Small intestine (tissue), 7 donors: ENCODE results near the gene ZNF778. TPM values are rescaled to one million over a fixed set of nuclear protein-coding genes. Genes with fewer than 3 reads are reported as not detected.

Experiments
- DNase-seq, 2 donors: peaks; one replicate each; pipeline versions ENCODE4 v3.0.0 to v3.0.0-alpha.2; 2013
- FAIRE-seq: peaks from 2 replicates; lab custom pipeline; 2012; peaks lifted over from hg19 to GRCh38; lab: Jason Lieb, UNC
- H3K27ac ChIP-seq, 3 donors: one replicate each; pipeline ENCODE4 v1.5.1; 2013; ENCODE audit warnings: low read length in 2 of 3, mild to moderate bottlenecking in 2 of 3, control low read depth in 1 of 3, inconsistent platforms in 1 of 3, low read depth in 1 of 3, moderate library complexity in 1 of 3
- H3K27me3 ChIP-seq, 3 donors: one replicate each; pipeline ENCODE4 v1.6.1; 2013; ENCODE audit warnings: low read length in 3 of 3, inconsistent platforms in 1 of 3; ENCODE audit not compliant: control insufficient read depth in 3 of 3, insufficient read depth in 3 of 3
- H3K36me3 ChIP-seq, 3 donors: one replicate each; pipeline ENCODE4 v1.6.1; 2013; ENCODE audit warnings: low read length in 3 of 3, inconsistent platforms in 1 of 3, low read depth in 1 of 3, mild to moderate bottlenecking in 1 of 3, moderate library complexity in 1 of 3; ENCODE audit not compliant: control insufficient read depth in 3 of 3, insufficient read depth in 2 of 3
- H3K4me1 ChIP-seq, 3 donors: one replicate each; pipeline ENCODE4 v1.6.1; 2013; ENCODE audit warnings: low read length in 2 of 3, inconsistent platforms in 1 of 3, low read depth in 1 of 3, mild to moderate bottlenecking in 1 of 3, moderate library complexity in 1 of 3; ENCODE audit not compliant: control insufficient read depth in 3 of 3, insufficient read depth in 2 of 3
- H3K4me3 ChIP-seq, 3 donors: one replicate each; pipeline ENCODE4 v1.5.1; 2013; ENCODE audit warnings: low read length in 3 of 3, control low read depth in 1 of 3, inconsistent platforms in 1 of 3, low read depth in 1 of 3, mild to moderate bottlenecking in 1 of 3, moderate library complexity in 1 of 3
- H3K9me3 ChIP-seq, 2 donors: one replicate each; pipeline ENCODE4 v1.6.1; 2013; ENCODE audit warnings: low read depth in 1 of 2, low read length in 1 of 2; ENCODE audit not compliant: control insufficient read depth in 2 of 2, insufficient read depth in 1 of 2
- WGBS, 3 donors: extraction: QIAGEN DNeasy Blood & Tissue Kit; methylation state at CpG; one replicate each; pipeline ENCODE4 v1.1.7; 2013; 5-methylcytosine and 5-hydroxymethylcytosine counted together
- polyA plus RNA-seq, 4 donors: library from polyadenylated mRNA; stranded (reverse) in 3 of 4; unstranded in 1 of 4; fragments of 200-250 nt in 3 of 4; fragments of 120-200 nt in 1 of 4; gene quantifications; one replicate each; pipeline versions ENCODE4 v1.2.1 to v1.2.3, GENCODE V29; 2013
- donor health status: healthy with polysubstance abuse.
- donor health status: control.
- donor health status: control.
- donor health status: Bipolar disorder and iron deficiency.
- donor health status: healthy.

Gene ZNF778
- polyA plus RNA-seq, 4 donors = 0.89 to 3.2 (median 1.2) TPM

- WGBS, 3 donors = 83 to 91% (median 86%) methylated on average over 12 to 13 of the region's 13 CpGs
- Histone ChIP-seq H3K36me3 (no peaks in the 10 kb centered on the region), H3K4me1 (peaks cover 4 to 13% (median 7%) of the 10 kb centered on the region in 3 donors), H3K27me3 (peaks cover 15 to 30% (median 21%) of the 10 kb centered on the region in 3 donors), H3K4me3 (no peak overlapping the region), H3K9me3 (no peaks in the 10 kb centered on the region), H3K27ac (no peak overlapping the region)
- DNase-seq = no peak
- no peak for FAIRE-seq
Measured at GRCh38 chr16:89197033-89197632, 20.4 kb upstream of the ZNF778 start.

DNA sequence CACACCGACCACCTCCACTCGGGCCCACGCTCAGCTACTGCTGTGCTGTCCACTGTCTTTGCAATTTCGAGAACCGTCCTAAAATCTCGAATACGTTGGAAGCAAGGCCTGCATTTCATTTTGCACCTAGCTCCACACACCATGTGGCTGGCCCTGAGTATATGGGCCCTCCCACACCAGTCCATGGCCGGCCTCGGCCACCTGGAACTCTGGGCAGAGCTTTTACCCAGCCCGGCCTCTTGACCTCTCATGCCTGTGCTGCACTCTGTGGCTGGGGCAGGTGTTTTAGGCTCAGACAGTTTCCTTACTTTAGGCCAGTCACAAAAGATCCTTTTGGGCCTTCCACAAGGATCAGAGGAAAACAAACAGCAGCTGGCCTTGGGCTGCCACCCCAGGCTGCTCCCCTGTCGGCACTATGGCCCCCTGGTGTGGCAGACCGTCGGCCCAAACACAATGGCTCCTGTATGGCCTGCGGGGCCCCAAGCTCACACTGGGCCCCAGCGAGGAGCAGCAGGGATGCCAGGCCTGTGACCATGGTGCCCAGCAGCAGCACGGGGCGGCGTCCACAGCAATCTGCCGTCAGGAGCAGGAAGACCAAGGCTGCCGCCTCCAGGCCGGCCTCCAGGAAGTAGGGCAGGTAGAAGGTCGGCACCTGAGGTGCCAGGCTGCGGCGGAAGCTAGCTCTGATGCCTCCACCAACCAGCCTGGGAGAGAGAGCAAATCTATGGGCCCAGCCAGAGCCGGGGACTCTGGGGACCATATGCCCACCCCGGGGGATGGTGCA lies 19.7 kb upstream of the ZNF778 start:
- Histone ChIP-seq H3K36me3 (no peaks in the 10 kb centered on the region), H3K27ac (no peak overlapping the region), H3K27me3 (peaks cover 15 to 37% (median 26%) of the 10 kb centered on the region in 3 donors), H3K4me3 (no peak overlapping the region), H3K4me1 (peaks cover 4 to 13% (median 7%) of the 10 kb centered on the region in 3 donors), H3K9me3 (peaks cover 0 to 5% of the 10 kb centered on the region in 2 donors)
- no peak for DNase-seq
- FAIRE-seq = no peak
- WGBS, 3 donors = 81 to 86% (median 85%) methylated on average over 24 to 26 of the region's 26 CpGs

DNA sequence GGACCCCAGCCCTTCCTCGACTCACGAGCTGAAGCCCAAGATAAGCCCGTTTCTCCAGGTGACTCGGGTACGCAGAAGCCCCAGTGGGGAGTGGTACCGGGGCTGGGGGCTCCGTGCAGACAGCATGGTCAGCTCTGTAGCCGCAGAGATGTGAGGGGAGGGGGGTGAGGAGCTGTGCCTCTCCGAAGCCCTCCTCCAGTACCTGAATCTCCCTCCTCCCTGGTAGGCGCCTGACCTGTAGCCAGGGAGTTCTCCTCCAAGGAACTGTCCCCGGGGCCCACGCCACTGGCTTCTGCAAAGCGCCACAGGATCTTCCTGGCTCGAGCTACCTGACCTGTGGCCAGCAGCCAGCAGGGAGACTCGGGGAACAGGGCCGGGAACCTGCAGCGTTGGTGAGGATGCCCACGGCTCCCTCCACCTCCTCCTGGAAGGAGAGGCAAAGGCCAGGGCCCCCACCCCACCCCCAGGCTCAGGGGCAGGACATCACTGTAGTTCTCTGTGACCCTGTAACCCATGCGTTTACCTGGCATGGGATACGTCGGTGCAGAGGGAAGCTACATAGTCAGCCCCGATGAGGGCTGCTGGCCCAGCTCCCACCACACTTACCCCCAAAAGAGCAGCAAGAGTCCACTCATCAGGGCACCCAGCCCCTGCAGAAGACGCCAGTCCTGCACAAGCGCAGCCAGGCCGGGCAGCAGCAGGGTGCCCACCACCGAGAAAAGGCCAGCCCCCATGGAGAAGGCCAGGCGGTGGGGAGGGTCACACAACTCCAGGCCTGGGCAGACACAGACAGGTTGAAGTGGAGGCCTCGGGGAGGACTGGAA lies 18.9 kb upstream of the ZNF778 start:
- DNase-seq = no peak
- H3K4me3 ChIP-seq = no peak overlapping the region
- H3K27ac ChIP-seq = no peak overlapping the region
- H3K27me3 ChIP-seq = peaks cover 15 to 37% (median 26%) of the 10 kb centered on the region in 3 donors
- peaks cover 0 to 9% of the 10 kb centered on the region in 2 donors for H3K9me3 ChIP-seq
- 81 to 86% (median 83%) methylated on average over 28 of the region's 28 CpGs for WGBS, 3 donors
- H3K4me1 ChIP-seq = peaks cover 4 to 13% (median 7%) of the 10 kb centered on the region in 3 donors
- no peak for FAIRE-seq
- H3K36me3 ChIP-seq = no peaks in the 10 kb centered on the region

DNA sequence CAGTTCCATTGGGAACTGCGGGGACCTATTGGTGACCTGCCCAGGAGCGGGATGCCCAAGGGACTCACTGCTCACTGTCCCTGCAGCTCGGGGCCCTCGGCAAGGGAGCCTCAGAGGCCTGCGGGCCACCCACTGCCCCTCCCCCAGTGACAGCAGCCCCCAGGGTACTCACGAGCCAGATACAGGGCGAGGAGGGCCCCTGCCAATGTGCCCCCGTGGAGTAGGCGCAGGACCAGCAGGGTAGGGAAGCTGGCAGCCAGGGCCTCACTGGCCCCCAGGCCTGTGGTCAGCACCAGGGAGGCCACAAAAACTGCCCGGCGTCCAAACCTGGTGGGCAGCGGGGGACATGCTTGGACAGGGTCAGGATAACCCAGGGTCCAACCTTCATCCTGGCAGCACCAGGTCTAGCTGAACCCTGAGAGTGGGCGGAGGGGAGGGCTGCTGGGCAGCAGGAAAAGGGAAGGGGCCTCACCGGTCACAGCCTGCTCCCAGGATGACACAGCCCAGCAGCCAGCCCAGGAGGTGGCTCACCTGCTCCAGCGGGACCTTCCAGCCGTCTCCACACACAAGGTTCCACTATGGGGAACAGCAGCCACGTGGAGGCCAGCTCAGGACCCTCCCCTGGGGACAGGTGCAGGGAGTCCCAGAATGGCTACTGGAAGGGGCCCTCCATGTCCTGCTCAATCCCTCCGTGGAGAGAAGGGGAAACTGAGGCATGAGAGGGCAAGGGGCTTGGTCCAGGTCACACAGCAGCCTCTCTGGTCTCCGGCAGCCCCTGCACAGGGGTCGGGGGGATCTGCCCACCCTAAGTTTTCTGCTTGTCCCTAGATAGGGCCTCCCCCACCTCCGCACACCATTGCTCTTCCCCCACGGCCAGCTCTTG lies 18.0 kb upstream of the ZNF778 start:
- WGBS, 3 donors = 59 to 78% (median 71%) methylated on average over 20 to 22 of the region's 22 CpGs
- no peaks in the 10 kb centered on the region for H3K36me3 ChIP-seq
- H3K27ac ChIP-seq = no peak overlapping the region
- H3K9me3 ChIP-seq = peaks cover 0 to 9% of the 10 kb centered on the region in 2 donors
- DNase-seq (no peak), FAIRE-seq (no peak)
- H3K4me3 ChIP-seq = no peak overlapping the region
- peaks cover 11 to 37% (median 26%) of the 10 kb centered on the region in 3 donors for H3K27me3 ChIP-seq
- H3K4me1 ChIP-seq = peaks cover 4 to 13% (median 7%) of the 10 kb centered on the region in 3 donors

DNA sequence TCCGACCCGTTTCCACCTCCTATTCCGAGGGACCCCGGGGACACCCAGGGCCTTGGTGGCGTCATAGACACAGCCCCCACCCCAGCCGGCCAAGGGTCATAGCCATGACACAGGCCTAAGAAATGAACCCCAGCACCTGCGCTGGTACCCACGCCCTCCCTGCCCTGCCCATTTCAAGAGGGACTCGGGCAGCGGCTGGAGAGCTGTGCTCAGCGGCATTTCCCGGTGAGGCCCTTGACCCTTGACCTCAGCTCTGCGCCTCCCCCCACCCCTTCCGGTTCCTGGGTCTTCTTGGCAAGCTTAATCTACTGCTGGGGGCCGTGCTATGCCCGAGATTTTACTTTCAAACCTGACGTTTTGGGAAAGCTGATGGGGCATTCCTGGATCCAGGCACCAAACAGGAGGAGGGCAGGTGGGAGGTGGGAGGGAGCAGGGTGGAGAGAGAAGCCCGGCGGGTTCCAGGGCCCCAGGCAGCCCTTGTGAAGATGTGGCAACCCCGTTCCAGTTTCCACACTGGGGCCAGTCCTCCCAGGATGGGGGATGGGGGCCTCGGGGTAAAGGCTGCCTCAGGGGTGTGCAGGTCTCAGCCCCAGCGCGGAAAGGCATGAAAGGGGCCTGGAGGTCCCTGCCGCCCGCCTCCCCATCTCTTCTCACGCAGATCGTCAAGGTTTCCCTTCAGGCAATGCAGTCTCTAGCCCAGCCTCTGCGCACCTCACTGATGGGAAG lies 17.2 kb upstream of the ZNF778 start, which contains the start of gene SLC22A31:
TSS of gene SLC22A31 (minus strand) at position 414 of the 726 bp plus-strand sequence. CDS start at position 378, 36 bp downstream.
- peaks cover 11 to 37% (median 26%) of the 10 kb centered on the region in 3 donors for H3K27me3 ChIP-seq
- FAIRE-seq (no peak), DNase-seq (no peak)
- H3K27ac ChIP-seq = no peak within 1 kb of the TSS
- peaks cover 4 to 13% (median 7%) of the 10 kb centered on the region in 3 donors for H3K4me1 ChIP-seq
- peaks cover 0 to 9% of the 10 kb centered on the region in 2 donors for H3K9me3 ChIP-seq
- no peaks in the 10 kb centered on the region for H3K36me3 ChIP-seq
- WGBS, 3 donors = 1 to 17% (median 16%) methylated on average over 25 to 28 of the region's 28 CpGs
- H3K4me3 ChIP-seq = peak within 1 kb of the TSS in 2 of 3 donors; percentile 13 to 36

DNA sequence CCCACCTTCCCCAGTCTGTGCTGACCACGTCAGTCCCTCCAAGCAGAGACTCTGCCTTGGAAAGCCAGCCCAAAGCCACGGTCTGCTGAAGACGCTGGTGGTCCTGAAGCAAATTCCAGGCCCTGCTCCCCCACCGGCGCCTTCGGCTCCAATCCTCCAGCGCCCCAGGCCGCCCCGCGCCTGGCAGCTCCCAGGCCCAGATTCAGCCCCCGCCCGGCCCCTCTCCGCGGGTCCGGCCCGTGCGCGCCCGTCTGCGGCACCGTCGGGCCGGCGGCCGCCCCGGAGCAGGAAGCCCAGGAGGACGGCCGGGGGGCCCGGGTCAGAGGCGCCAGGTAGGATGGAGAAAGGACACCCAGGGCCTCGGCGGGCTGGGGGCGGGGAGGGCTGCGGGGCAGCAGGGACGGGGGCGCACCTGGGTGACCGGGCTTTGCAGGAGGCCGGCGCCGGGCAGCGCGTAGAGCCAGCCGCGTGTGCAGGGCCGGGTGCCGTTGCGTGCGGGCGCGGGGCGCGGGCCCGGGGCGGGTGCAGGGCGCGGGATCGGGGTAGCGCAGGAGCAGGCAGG lies 16.6 kb upstream of the ZNF778 start:
- WGBS, 3 donors = 3% methylated on average over 30 to 58 of the region's 58 CpGs
- DNase-seq = no peak
- Histone ChIP-seq H3K4me1 (peaks cover 4 to 13% (median 7%) of the 10 kb centered on the region in 3 donors), H3K27me3 (peaks cover 11 to 37% (median 26%) of the 10 kb centered on the region in 3 donors), H3K36me3 (no peaks in the 10 kb centered on the region), H3K27ac (no peak overlapping the region), H3K9me3 (peaks cover 0 to 9% of the 10 kb centered on the region in 2 donors), H3K4me3 (peak overlapping the region in 2 of 3 donors; percentile 13 to 36)
- FAIRE-seq = no peak
